Prostate gland (tissue), 2 donors: Measurements from ENCODE around the gene MYO5B.

Experiments
- CTCF ChIP-seq, 4 experiments: fragments of 200-600 bp in 2 of 4; fragments of 450-650 bp in 2 of 4; sonication (generic) in 2 of 4; IDR thresholded peaks; 1 replicate in 3 of 4; 2 replicates in 1 of 4; pipeline ENCODE4 v1.5.1; 2016 to 2019; ENCODE audit warnings: antibody characterized with exemption in 4 of 4, mild to moderate bottlenecking in 2 of 4, moderate library complexity in 2 of 4
- POLR2A ChIP-seq: fragments of 450-650 bp; IDR thresholded peaks from one replicate; pipeline ENCODE4 v1.6.1; 2016; ENCODE audit warnings: antibody characterized with exemption, mild to moderate bottlenecking

- TF ChIP-seq POLR2A, result no peak
- no peak for TF ChIP-seq CTCF (IDR thresholded peaks at IDR 0.05)
These were observed 160.9 kb downstream of the MYO5B start for GRCh38 chr18:50034029-50034428.
